GM21381 (cell line): ENCODE data around the gene ISM1.

ENCODE experiments used
- ATAC-seq: cut with Tn5 transposase; IDR thresholded peaks from one replicate; pipeline ENCODE4 v1.9.1; 2021; ENCODE audit warnings: mild to moderate bottlenecking, moderate library complexity; ENCODE audit not compliant: unreplicated experiment

ISM1 gene

DNA sequence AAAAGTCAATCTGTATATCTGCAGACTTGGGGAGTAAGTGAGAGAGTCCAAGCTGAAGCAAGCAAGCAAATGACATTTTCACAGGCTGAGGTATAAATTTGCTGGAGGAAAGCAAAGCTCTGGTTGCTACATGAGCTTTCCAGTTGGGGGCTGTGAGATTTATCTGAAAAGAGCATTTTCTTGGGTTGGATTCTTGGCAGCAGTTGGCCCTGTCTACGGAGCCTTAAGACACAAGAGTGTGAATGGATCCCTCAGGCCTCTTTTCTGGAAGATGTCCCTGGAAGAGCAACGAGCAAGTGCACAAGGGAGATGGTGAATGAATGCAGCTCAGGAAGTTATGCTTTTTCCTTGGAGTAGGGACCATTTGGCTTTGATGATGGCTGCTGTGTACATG lies 30.8 kb downstream of the ISM1 start:
- ATAC-seq: no peak

GRCh38 chr20:13255356-13255755 lies 34.3 kb downstream of the ISM1 start:
- no peak for ATAC-seq

DNA sequence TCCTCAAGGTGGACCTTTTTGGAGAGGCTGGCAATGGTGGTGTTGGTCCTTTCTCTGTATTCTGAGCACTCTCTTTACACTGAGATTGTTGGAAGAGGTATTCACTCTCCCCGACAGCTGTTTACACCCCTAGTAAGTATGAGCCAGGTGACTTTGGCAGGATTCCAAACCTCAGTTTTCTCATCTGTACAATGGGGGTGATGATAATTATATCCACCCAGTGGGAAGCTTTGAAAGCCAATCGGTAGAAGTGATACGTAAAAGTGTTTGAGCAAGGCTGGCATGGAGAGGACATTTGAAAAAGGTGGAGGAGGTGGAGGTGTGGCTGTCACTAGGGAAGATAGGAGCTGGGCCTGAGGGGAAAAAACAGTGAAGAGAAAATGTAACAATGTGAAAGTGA lies 35.5 kb downstream of the ISM1 start:
- no peak for ATAC-seq

DNA sequence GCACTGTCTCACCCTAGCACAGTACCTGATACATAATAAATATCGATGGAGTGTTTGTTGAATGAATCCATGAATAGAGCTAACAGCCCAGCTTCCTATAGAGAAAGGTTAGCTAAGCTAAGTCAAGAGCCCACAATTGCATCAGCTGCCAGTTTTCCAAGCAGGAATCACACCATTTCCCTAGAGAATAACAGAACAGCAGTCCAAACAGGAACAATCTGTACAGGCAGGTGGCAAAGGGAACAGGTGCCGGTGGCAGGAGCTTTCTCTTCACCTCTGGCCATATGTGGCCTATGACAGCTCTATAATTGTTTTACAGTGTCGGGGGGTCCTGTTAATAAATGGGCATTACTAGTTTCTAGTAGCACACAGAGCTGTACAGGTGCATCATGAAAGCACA lies 38.8 kb downstream of the ISM1 start:
- no peak for ATAC-seq

GRCh38 chr20:13260650-13261279 lies 39.7 kb downstream of the ISM1 start:
- ATAC-seq: no peak

GRCh38 chr20:13261460-13262301 lies 40.6 kb downstream of the ISM1 start:
- ATAC-seq: peak; percentile 83

- no peak for ATAC-seq
Observed at GRCh38 chr20:13262302-13262650, 41.2 kb downstream of the ISM1 start.

- no peak for ATAC-seq
Observed at GRCh38 chr20:13262671-13263360, 41.7 kb downstream of the ISM1 start.

DNA sequence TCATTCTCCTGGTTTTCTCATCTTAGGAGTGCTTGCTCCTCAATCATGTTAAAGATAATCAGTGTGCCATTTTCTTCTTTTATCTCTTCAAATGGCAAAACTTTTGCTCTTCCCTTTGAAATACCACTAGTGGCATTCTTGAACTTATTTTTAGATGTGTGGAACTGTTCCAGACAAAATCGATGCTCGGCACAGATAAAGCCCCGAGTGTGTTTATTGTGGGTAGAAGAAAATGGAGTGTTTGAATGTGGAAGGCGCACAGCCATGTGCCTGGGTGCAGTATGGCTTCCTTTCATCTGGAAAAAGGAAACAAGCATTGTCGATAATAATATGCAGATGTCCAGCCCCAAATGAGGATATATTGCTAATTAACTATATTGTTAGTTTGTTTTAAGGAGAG lies 42.4 kb downstream of the ISM1 start:
- no peak for ATAC-seq

DNA sequence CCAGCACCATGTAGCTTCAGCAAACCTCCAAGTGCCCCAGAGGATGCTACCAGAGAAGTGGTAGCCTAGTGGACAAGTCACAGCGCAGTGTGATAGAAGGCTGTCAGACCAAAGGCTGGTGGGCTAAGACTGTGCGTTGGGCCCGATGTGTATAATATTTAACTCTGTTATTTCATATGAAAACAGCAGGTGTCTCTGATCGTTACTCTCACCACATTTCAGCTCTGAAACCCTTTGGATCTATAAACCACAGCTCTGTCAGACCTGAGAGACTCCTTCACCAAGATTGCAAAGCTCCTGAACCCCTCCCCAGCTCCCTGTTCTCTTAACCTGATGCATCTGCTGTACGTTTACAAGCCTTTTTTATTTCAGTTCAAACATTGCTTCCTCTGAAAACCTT lies 43.8 kb downstream of the ISM1 start:
- no peak for ATAC-seq

- no peak for ATAC-seq
Observed at GRCh38 chr20:13265941-13266340, 44.9 kb downstream of the ISM1 start.

DNA sequence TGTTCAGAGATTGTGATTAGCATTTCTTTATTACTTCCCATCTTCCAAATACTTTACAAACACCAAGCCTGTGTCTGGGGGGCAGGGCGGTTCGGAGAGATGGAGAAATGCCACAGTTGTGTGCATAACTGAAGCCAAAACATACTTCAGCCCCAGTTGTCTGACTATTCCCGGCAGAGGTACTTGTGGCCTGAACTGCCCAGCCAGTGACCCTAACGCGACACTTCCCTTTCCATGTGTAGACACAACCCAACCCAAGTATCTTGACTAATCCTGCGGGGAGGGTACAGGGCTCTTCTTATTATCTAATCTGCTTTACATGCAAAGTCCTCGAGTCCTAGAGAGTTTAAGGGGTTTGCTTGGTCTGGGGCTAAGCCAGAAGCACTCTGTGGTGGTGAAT lies 46.2 kb downstream of the ISM1 start:
- ATAC-seq: no peak

GRCh38 chr20:13268953-13269352 lies 47.9 kb downstream of the ISM1 start:
- ATAC-seq: no peak

DNA sequence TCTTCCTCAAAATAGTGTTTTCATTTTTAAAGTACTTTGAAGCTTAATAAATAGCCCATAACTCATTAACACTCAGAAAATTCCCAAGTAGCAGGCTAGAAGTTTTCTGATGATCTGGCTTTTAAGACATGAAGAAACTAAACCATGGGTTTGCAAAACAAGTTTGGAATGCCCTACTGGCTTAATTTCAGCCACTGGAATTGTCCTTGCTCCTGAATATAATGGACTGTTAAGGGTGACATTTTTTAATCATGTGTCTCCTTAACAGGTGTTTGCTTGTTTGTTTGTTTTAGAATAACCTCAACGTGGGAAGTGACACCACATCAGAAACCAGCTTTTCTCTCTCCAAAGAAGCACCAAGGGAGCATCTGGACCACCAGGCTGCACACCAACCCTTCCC lies 49.1 kb downstream of the ISM1 start:
- ATAC-seq: no peak

DNA sequence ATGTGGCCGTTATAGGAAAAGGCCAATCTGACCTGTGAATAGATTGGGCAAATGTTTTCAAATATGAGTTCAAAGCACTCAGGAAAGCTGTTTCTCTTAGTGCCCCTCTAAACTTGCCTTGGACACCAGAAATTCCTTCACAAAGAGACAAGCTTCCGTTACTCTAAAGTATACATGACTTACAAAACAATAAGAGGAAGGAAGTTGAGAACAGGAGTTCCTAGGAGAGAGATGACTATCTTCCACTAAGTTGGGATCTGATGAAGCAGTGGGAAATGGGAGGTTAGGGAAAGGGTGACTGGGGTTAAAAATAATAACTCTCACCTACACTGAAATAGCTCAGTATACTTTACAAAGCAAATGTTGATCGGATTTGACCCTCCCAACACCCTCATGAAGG lies 50.0 kb downstream of the ISM1 start:
- no peak for ATAC-seq

GRCh38 chr20:13271977-13272975 lies 51.2 kb downstream of the ISM1 start:
- ATAC-seq: no peak

DNA sequence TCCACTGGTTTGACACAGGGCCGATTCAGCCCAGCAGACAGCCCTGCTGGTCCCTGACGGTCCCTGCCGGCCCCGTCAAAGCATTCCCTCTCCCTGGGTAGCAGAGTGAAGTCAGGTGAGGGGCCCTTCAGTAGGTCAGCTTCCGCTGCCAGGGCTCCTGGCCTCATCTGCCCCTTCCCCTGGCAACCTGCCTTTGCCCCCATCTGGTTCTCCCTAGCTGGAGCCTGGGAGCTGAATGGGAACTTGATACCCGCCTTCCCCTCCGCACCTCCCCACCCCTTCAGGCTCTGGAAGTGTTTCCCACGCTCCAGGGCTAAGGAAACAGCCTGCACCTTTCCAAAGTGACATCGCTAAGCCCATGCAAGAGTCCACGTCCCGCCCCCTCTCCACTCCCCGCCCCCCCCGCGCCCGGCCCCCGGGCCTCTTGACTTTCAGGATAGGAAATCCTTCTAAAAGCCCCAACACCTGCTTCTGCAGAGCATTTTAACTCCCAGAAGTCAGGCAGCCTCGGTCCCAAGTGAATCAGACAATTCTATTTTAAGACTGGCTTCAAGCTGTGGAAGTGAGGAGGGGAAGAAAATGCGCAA lies 53.3 kb downstream of the ISM1 start:
- ATAC-seq: no peak

DNA sequence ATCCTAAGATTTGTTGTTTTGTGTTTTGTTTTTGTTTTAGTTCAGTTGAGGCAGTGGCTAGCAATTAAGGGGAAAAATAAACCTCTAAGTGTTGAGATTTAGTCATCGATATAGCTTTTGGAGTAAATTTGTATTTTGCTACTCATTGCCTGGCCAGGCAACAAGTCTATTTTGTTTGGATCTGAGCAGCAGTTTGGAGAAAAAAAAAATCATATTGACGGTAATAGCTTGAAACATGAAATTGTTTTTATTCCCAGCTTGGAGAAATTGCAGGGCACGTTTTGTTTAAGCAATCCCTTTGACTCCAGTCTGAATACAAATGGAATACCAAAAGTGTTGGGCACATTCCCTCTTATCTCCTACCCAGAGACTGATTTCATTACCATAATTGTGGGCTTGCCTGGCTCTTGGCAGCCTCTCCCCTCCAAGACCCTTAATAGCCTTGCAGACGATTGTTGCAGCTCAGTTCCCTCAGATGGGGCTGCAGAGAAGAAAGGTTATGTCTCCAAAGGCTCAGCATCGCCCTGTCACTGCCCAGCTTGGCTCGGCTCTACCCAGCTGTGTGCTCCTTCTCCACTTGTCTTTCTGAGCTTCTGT lies 56.0 kb downstream of the ISM1 start:
- no peak for ATAC-seq

GRCh38 chr20:13277663-13278295 lies 56.7 kb downstream of the ISM1 start:
- ATAC-seq: no peak
